ENCODE data around the gene KCNC2. TPM values are rescaled to one million over a fixed set of nuclear protein-coding genes. Genes with fewer than 3 reads are reported as not detected.

The KCNC2 gene
- total RNA-seq, 1 experiment from 2014 or later, result not detected

DNA sequence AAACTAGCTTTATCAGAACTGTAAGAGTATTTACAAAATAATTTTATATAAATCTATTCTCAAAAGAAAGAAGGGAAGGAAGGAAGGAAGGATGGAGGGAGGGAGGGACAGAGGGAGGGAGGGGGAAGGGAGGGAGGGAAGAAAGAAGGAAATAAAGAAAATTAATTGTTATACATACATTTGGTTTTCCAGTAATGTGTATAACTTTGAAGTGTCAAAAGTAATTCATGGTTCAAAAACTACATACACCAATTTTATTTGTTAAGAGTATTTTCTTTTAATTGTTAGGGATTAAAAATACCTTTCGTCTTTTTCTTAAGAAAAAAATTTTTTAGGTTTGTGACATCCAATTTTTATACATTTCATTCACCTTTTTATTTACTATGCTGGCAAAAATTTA lies 17.5 kb upstream of the KCNC2 start:
- no peaks in the 10 kb centered on the region for H3K9me3 ChIP-seq (ENCODE audit: low read depth, low read length, poor library complexity, severe bottlenecking)
- no peak overlapping the region for H3K27ac ChIP-seq (ENCODE audit: low read depth, low read length, poor library complexity, severe bottlenecking)
- ChIA-PET POLR2A (ENCODE audit: low non-redundant PET) (no interaction called here), CTCF (no interaction called here)
- TF ChIP-seq CTCF (conservative IDR thresholded peaks at IDR 0.05; ENCODE audit: low read depth, low read length) (no peak), EZH2 (IDR thresholded peaks at IDR 0.05; ENCODE audit: borderline replicate concordance, low read depth, low read length, poor library complexity, severe bottlenecking) (no peak)
- no TSS peak for BruUV-seq (replicated peaks)
- intact Hi-C loops (cut with micrococcal nuclease; ENCODE audit: unreplicated experiment), result no loop called here
- H3K4me3 ChIP-seq (ENCODE audit: low read depth, low read length, poor library complexity, severe bottlenecking), result no peak overlapping the region
- H3K4me1 ChIP-seq (ENCODE audit: insufficient read depth, low read length, poor library complexity, severe bottlenecking), result no peaks in the 10 kb centered on the region
- no peaks in the 10 kb centered on the region for H3K27me3 ChIP-seq (replicated peaks; ENCODE audit: insufficient read depth, low read depth, low read length, poor library complexity)
- no peak for DNase-seq (ENCODE audit: low spot score)
- no peaks in the 10 kb centered on the region for H3K36me3 ChIP-seq (ENCODE audit: insufficient read depth, low read length, poor library complexity, severe bottlenecking)

DNA sequence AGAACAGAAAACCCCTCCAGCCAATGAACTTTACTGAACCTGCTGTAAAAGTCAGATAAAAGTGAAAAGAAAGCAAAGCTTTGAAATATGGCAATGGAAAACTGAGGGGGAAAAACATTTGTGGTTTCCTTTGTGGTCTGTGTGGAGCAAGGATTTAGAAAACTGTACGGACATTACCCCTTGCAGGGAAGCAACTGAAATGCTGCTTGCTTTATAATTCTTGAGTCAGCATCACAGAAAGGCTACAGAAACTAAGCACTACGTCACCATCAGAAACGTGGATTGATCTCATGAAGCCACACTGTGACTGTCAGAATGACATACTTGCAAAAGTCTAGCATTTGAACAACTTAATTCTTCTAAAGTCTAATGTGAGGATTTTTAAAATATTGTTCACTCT lies 2.4 kb upstream of the KCNC2 start:
- intact Hi-C loops (cut with micrococcal nuclease; ENCODE audit: unreplicated experiment), result no loop called here

GRCh38 chr12:75208856-75209811 lies 505 bp downstream of the KCNC2 start:
- POLR2A ChIA-PET (ENCODE audit: low non-redundant PET), result no interaction called here
- CTCF ChIA-PET, result no interaction called here

More for the DNA sequence above, 2.4 kb upstream of the KCNC2 start:
- no peaks in the 10 kb centered on the region for H3K9me3 ChIP-seq (ENCODE audit: low read depth, low read length, poor library complexity, severe bottlenecking)
- BruUV-seq (replicated peaks), result no TSS peak
- TF ChIP-seq CTCF (conservative IDR thresholded peaks at IDR 0.05; ENCODE audit: low read depth, low read length) (no peak), EZH2 (IDR thresholded peaks at IDR 0.05; ENCODE audit: borderline replicate concordance, low read depth, low read length, poor library complexity, severe bottlenecking) (no peak)
- H3K36me3 ChIP-seq (ENCODE audit: insufficient read depth, low read length, poor library complexity, severe bottlenecking), result no peaks in the 10 kb centered on the region
- H3K27me3 ChIP-seq (replicated peaks; ENCODE audit: insufficient read depth, low read depth, low read length, poor library complexity), result peaks cover 35% of the 10 kb centered on the region
- H3K4me3 ChIP-seq (ENCODE audit: low read depth, low read length, poor library complexity, severe bottlenecking), result no peak overlapping the region
- DNase-seq (ENCODE audit: low spot score), result no peak
- ChIA-PET CTCF (no interaction called here), POLR2A (ENCODE audit: low non-redundant PET) (no interaction called here)
- no peaks in the 10 kb centered on the region for H3K4me1 ChIP-seq (ENCODE audit: insufficient read depth, low read length, poor library complexity, severe bottlenecking)
- no peak overlapping the region for H3K27ac ChIP-seq (ENCODE audit: low read depth, low read length, poor library complexity, severe bottlenecking)

More at GRCh38 chr12:75208856-75209811, 505 bp downstream of the KCNC2 start:
- TF ChIP-seq CTCF (conservative IDR thresholded peaks at IDR 0.05; ENCODE audit: low read depth, low read length), result no peak
- TF ChIP-seq EZH2 (IDR thresholded peaks at IDR 0.05; ENCODE audit: borderline replicate concordance, low read depth, low read length, poor library complexity, severe bottlenecking), result no peak
- DNase-seq (ENCODE audit: low spot score), result peak; percentile 57
- H3K27me3 ChIP-seq (replicated peaks; ENCODE audit: insufficient read depth, low read depth, low read length, poor library complexity), result peaks cover 59% of the 10 kb centered on the region
- no peak overlapping the region for H3K27ac ChIP-seq (ENCODE audit: low read depth, low read length, poor library complexity, severe bottlenecking)
- intact Hi-C loops (cut with micrococcal nuclease; ENCODE audit: unreplicated experiment), result no loop called here
- no peaks in the 10 kb centered on the region for H3K9me3 ChIP-seq (ENCODE audit: low read depth, low read length, poor library complexity, severe bottlenecking)
- no peaks in the 10 kb centered on the region for H3K4me1 ChIP-seq (ENCODE audit: insufficient read depth, low read length, poor library complexity, severe bottlenecking)
- H3K4me3 ChIP-seq (ENCODE audit: low read depth, low read length, poor library complexity, severe bottlenecking), result no peak overlapping the region
- H3K36me3 ChIP-seq (ENCODE audit: insufficient read depth, low read length, poor library complexity, severe bottlenecking), result no peaks in the 10 kb centered on the region
- no TSS peak for BruUV-seq (replicated peaks)

Measured in A673 (cell line).